ENCODE measurements around the gene COX10.
A peak's percentile ranks its signal among the peaks of the same experiment; 100 is the strongest.
"Not testable (repeated sequence)": the region's sequence is repeated elsewhere in the genome, so short reads cannot be mapped to it uniquely, and the experiment has no call there.

The COX10 gene

GRCh38 chr17:14069251-14070021 lies at the start of gene COX10:
COX10 (plus strand) TSS chr17:14069504; CDS start chr17:14069606, 102 bp downstream.
- no peaks in the 10 kb centered on the region for H3K4me1 ChIP-seq (ENCODE audit: control insufficient read depth, insufficient read depth, low read length)
- peak; percentile 61 for DNase-seq (ENCODE audit: low read depth, low spot score)

GRCh38 chr17:14021651-14022294 lies 47.5 kb upstream of the COX10 start:
- not testable (repeated sequence) for H3K27me3 ChIP-seq (ENCODE audit: control insufficient read depth, insufficient read depth, low read length); H3K4me3 ChIP-seq (ENCODE audit: low read length); H3K9me3 ChIP-seq (ENCODE audit: control insufficient read depth, insufficient read depth, low read length); H3K27ac ChIP-seq (ENCODE audit: low read length); H3K36me3 ChIP-seq (ENCODE audit: control insufficient read depth, insufficient read depth, low read length); H3K4me1 ChIP-seq (ENCODE audit: control insufficient read depth, insufficient read depth, low read length); DNase-seq (ENCODE audit: low read depth, low spot score)
- no CpG with 5 or more reads among the region's 9 CpGs for WGBS (ENCODE audit: insufficient coverage, insufficient read length)

More at GRCh38 chr17:14069251-14070021, at the start of gene COX10:
- H3K27ac ChIP-seq (ENCODE audit: low read length) = no peak within 1 kb of the TSS
- WGBS (ENCODE audit: insufficient coverage, insufficient read length) = no CpG with 5 or more reads among the region's 48 CpGs
- no peaks in the 10 kb centered on the region for H3K27me3 ChIP-seq (ENCODE audit: control insufficient read depth, insufficient read depth, low read length)
- H3K36me3 ChIP-seq (ENCODE audit: control insufficient read depth, insufficient read depth, low read length) = no peaks in the 10 kb centered on the region; the same call in 1 of the 2 replicates
- H3K9me3 ChIP-seq (ENCODE audit: control insufficient read depth, insufficient read depth, low read length) = no peaks in the 10 kb centered on the region
- H3K4me3 ChIP-seq (ENCODE audit: low read length) = peak within 1 kb of the TSS; percentile 90

- not testable (repeated sequence) for DNase-seq (ENCODE audit: low read depth, low spot score); H3K4me1 ChIP-seq (ENCODE audit: control insufficient read depth, insufficient read depth, low read length); H3K4me3 ChIP-seq (ENCODE audit: low read length); H3K27me3 ChIP-seq (ENCODE audit: control insufficient read depth, insufficient read depth, low read length); H3K9me3 ChIP-seq (ENCODE audit: control insufficient read depth, insufficient read depth, low read length); H3K36me3 ChIP-seq (ENCODE audit: control insufficient read depth, insufficient read depth, low read length); H3K27ac ChIP-seq (ENCODE audit: low read length)
- no CpG with 5 or more reads among the region's 5 CpGs for WGBS (ENCODE audit: insufficient coverage, insufficient read length)
These were observed 39.5 kb upstream of the COX10 start for GRCh38 chr17:14029755-14030154.

GRCh38 chr17:14032234-14032633 lies 37.1 kb upstream of the COX10 start:
- Histone ChIP-seq H3K36me3 (ENCODE audit: control insufficient read depth, insufficient read depth, low read length) (no peaks in the 10 kb centered on the region), H3K27me3 (ENCODE audit: control insufficient read depth, insufficient read depth, low read length) (no peaks in the 10 kb centered on the region), H3K9me3 (ENCODE audit: control insufficient read depth, insufficient read depth, low read length) (no peaks in the 10 kb centered on the region), H3K4me3 (ENCODE audit: low read length) (no peak overlapping the region), H3K27ac (ENCODE audit: low read length) (no peak overlapping the region), H3K4me1 (ENCODE audit: control insufficient read depth, insufficient read depth, low read length) (no peaks in the 10 kb centered on the region)
- no CpG with 5 or more reads among the region's 3 CpGs for WGBS (ENCODE audit: insufficient coverage, insufficient read length)
- no peak for DNase-seq (ENCODE audit: low read depth, low spot score)

GRCh38 chr17:14033166-14033565 lies 36.1 kb upstream of the COX10 start:
- Histone ChIP-seq H3K4me1 (ENCODE audit: control insufficient read depth, insufficient read depth, low read length) (no peaks in the 10 kb centered on the region), H3K9me3 (ENCODE audit: control insufficient read depth, insufficient read depth, low read length) (no peaks in the 10 kb centered on the region), H3K4me3 (ENCODE audit: low read length) (no peak overlapping the region), H3K27me3 (ENCODE audit: control insufficient read depth, insufficient read depth, low read length) (no peaks in the 10 kb centered on the region), H3K27ac (ENCODE audit: low read length) (no peak overlapping the region), H3K36me3 (ENCODE audit: control insufficient read depth, insufficient read depth, low read length) (no peaks in the 10 kb centered on the region)
- DNase-seq (ENCODE audit: low read depth, low spot score) = no peak
- WGBS (ENCODE audit: insufficient coverage, insufficient read length) = no CpG with 5 or more reads among the region's 4 CpGs

- Histone ChIP-seq H3K36me3 (ENCODE audit: control insufficient read depth, insufficient read depth, low read length) (no peaks in the 10 kb centered on the region), H3K4me3 (ENCODE audit: low read length) (no peak overlapping the region), H3K27ac (ENCODE audit: low read length) (no peak overlapping the region), H3K27me3 (ENCODE audit: control insufficient read depth, insufficient read depth, low read length) (no peaks in the 10 kb centered on the region), H3K4me1 (ENCODE audit: control insufficient read depth, insufficient read depth, low read length) (no peaks in the 10 kb centered on the region), H3K9me3 (ENCODE audit: control insufficient read depth, insufficient read depth, low read length) (no peaks in the 10 kb centered on the region)
- whole genome bisulfite sequencing (ENCODE audit: insufficient coverage, insufficient read length) = no CpG with 5 or more reads among the region's 1 CpG
- no peak for DNase-seq (ENCODE audit: low read depth, low spot score)
These were observed 31.9 kb upstream of the COX10 start for GRCh38 chr17:14037453-14037852.

- no peaks in the 10 kb centered on the region for H3K27me3 ChIP-seq (ENCODE audit: control insufficient read depth, insufficient read depth, low read length)
- no peak for DNase-seq (ENCODE audit: low read depth, low spot score)
- H3K4me3 ChIP-seq (ENCODE audit: low read length) = no peak overlapping the region
- H3K9me3 ChIP-seq (ENCODE audit: control insufficient read depth, insufficient read depth, low read length) = no peaks in the 10 kb centered on the region
- no CpG with 5 or more reads among the region's 1 CpG for WGBS (ENCODE audit: insufficient coverage, insufficient read length)
- H3K36me3 ChIP-seq (ENCODE audit: control insufficient read depth, insufficient read depth, low read length) = no peaks in the 10 kb centered on the region
- no peak overlapping the region for H3K27ac ChIP-seq (ENCODE audit: low read length)
- H3K4me1 ChIP-seq (ENCODE audit: control insufficient read depth, insufficient read depth, low read length) = no peaks in the 10 kb centered on the region
These were observed 31.1 kb upstream of the COX10 start for GRCh38 chr17:14038206-14038605.

GRCh38 chr17:14042411-14042810 lies 26.9 kb upstream of the COX10 start:
- H3K27ac ChIP-seq (ENCODE audit: low read length) = no peak overlapping the region
- no peaks in the 10 kb centered on the region for H3K27me3 ChIP-seq (ENCODE audit: control insufficient read depth, insufficient read depth, low read length)
- H3K4me3 ChIP-seq (ENCODE audit: low read length) = no peak overlapping the region
- no peak for DNase-seq (ENCODE audit: low read depth, low spot score)
- H3K36me3 ChIP-seq (ENCODE audit: control insufficient read depth, insufficient read depth, low read length) = no peaks in the 10 kb centered on the region
- H3K9me3 ChIP-seq (ENCODE audit: control insufficient read depth, insufficient read depth, low read length) = no peaks in the 10 kb centered on the region
- no peaks in the 10 kb centered on the region for H3K4me1 ChIP-seq (ENCODE audit: control insufficient read depth, insufficient read depth, low read length)
- no CpG with 5 or more reads among the region's 4 CpGs for WGBS (ENCODE audit: insufficient coverage, insufficient read length)

- Histone ChIP-seq H3K4me3 (ENCODE audit: low read length) (no peak overlapping the region), H3K9me3 (ENCODE audit: control insufficient read depth, insufficient read depth, low read length) (no peaks in the 10 kb centered on the region), H3K4me1 (ENCODE audit: control insufficient read depth, insufficient read depth, low read length) (no peaks in the 10 kb centered on the region), H3K27me3 (ENCODE audit: control insufficient read depth, insufficient read depth, low read length) (no peaks in the 10 kb centered on the region), H3K36me3 (ENCODE audit: control insufficient read depth, insufficient read depth, low read length) (no peaks in the 10 kb centered on the region), H3K27ac (ENCODE audit: low read length) (no peak overlapping the region)
- DNase-seq (ENCODE audit: low read depth, low spot score) = no peak
- WGBS (ENCODE audit: insufficient coverage, insufficient read length) = no CpG with 5 or more reads among the region's 1 CpG
These were observed 24.6 kb upstream of the COX10 start for GRCh38 chr17:14044702-14045101.

GRCh38 chr17:14046978-14047377 lies 22.3 kb upstream of the COX10 start:
- no CpG with 5 or more reads among the region's 6 CpGs for WGBS (ENCODE audit: insufficient coverage, insufficient read length)

More at GRCh38 chr17:14046978-14047377, 22.3 kb upstream of the COX10 start:
- Histone ChIP-seq H3K4me3 (ENCODE audit: low read length) (no peak overlapping the region), H3K27ac (ENCODE audit: low read length) (no peak overlapping the region), H3K4me1 (ENCODE audit: control insufficient read depth, insufficient read depth, low read length) (no peaks in the 10 kb centered on the region), H3K27me3 (ENCODE audit: control insufficient read depth, insufficient read depth, low read length) (no peaks in the 10 kb centered on the region), H3K36me3 (ENCODE audit: control insufficient read depth, insufficient read depth, low read length) (no peaks in the 10 kb centered on the region), H3K9me3 (ENCODE audit: control insufficient read depth, insufficient read depth, low read length) (no peaks in the 10 kb centered on the region)
- no peak for DNase-seq (ENCODE audit: low read depth, low spot score)

Measured in iPS DF 6.9 (cell line).